NCI-H146 treated with DMSO at 0.1 percent for 48 hours (cell line): Measurements from ENCODE around the gene IMPA2.
"Not testable (repeated sequence)": the region's sequence is repeated elsewhere in the genome, so short reads cannot be mapped to it uniquely, and the experiment has no call there.

Experiments used
- DNase-seq: peaks from one replicate; lab custom pipeline; 2025; ENCODE audit not compliant: unreplicated experiment; lab: John Stamatoyannopoulos, UW

Gene IMPA2

GRCh38 chr18:11962597-11962996 is 18.7 kb upstream of the IMPA2 start:
- DNase-seq, result no peak

DNA sequence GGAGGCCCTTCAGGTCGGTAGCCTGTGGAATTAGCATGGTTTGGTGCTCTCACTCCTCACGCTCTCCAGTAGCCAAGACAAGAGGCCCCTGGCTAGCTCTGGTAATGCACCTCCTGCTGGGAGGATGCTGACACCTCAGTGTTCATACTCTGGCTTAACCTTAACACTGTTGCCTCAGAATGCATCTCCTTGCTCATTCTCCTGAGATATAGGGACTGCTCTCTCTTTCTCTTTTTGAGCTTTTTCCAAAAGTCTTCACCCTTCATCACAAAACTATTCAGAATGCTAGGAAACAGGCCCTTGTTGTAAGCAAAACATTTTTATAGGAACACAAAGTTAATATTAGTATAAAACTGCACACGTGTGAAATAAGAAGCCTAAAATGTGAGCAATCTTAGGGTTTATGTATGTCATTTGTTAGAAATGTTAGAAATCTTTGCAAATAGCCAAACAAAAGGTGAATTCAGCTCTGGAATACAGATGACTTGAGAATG is 17.3 kb upstream of the IMPA2 start:
- no peak for DNase-seq

GRCh38 chr18:11969904-11970835 is 11.1 kb upstream of the IMPA2 start:
- DNase-seq, result no peak

DNA sequence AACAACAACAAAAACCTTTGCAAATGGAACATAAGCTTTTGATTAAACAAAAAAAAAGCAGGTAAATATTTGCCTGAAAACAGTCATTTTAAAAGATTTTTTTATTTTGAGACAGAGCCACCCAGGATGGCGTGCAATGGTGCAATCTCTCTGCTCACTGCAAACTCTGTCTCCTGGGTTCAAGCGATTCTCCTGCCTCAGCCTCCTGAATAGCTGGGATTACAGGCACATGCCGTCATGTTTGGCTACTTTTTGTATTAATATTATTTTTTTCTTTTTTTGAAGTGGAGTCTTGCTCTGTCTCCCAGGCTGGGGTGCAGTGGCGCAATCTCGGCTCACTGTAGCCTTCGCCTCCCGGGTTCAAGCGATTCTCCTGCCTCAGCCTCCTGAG is 10.5 kb upstream of the IMPA2 start:
- not testable (repeated sequence) for DNase-seq

DNA sequence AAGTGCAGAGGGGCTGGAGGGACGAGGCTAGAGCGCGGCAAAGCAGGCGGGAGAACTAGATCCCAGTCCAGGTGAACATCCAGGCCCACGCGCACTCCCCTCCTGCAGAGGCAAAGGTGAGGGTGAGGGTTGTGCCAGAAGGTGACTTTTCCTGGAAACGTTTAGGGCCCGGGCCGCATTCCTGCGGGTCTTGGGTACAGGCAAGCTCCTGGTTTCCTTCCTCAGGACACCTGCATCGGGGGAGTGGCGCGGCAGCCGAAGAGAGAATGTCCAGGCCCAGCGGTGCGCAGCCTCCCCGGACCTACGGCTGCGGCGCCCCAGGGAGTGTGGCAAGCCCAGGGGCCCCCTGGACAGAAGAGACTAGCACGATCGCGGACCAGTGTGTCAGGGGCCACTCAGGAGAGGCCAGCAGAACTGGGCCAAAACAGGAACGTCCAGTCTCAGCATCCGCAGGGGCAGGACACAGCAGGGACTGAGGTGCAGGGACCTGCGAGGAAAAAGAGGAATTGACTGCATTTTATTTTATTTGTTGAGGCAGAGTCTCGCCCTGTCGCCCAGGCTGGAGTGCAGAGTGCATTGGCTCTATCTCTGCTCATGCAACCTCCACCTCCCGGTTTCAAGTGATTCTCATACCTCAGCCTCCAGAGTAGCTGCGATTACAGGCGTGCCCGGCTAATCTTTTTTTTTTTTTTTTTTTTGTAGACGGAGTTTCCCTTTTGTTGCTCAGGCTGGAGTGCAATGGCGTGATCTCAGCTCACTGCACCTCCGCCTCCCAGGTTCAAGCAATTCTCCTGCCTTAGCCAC is 8.7 kb upstream of the IMPA2 start:
- peak; percentile 29 for DNase-seq

GRCh38 chr18:11974741-11975325 is 6.5 kb upstream of the IMPA2 start:
- DNase-seq, result no peak

- no peak for DNase-seq
These were observed 5.6 kb upstream of the IMPA2 start for GRCh38 chr18:11975723-11976122.

DNA sequence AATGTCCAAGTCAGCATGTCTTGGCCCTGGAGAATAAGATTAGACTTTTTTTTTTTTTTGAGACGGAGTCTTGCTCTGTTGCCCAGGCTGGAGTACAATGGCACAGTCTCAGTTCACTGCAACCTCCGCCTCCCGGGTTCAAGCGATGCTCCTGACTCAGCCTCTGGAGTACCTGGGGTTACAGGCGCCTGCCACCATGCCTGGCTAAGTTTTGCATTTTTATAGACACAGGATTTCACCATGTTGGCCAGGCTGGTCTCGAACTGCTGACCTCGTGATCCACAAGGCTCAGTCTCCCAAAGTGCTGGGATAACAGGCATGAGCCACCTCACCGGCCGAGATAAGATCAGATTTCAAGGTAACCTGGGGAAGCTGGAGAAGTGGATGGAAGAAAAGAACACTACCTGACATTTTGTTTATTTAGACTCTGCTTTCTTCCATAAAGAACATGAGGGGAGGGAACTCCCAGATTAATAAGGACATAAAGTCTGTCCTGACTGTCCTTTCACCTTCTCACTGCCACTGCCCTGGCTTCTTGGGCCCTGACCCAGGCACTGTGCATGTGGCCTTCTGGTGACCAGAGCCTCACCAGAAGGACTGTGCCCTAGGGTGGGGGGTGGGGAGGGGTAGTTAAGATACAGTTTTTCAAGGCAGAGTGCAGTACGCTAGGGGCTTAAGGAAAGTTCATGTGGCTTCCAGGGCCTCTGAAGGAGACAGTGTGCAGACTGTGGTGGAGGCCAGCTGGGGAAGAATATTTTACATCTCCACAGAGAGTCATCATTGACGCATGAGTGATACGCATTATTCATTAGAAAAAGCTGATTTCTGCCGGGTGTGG is 4.8 kb upstream of the IMPA2 start:
- DNase-seq, result no peak

- no peak for DNase-seq
These were observed 4.2 kb upstream of the IMPA2 start for GRCh38 chr18:11977153-11977466.

GRCh38 chr18:11978956-11979355 is 2.4 kb upstream of the IMPA2 start:
- no peak for DNase-seq

- no peak for DNase-seq
These were observed 1.2 kb upstream of the IMPA2 start for GRCh38 chr18:11980163-11980493.

- peak; percentile 99 for DNase-seq
These were observed 664 bp upstream of the IMPA2 start for GRCh38 chr18:11980494-11981191.

DNA sequence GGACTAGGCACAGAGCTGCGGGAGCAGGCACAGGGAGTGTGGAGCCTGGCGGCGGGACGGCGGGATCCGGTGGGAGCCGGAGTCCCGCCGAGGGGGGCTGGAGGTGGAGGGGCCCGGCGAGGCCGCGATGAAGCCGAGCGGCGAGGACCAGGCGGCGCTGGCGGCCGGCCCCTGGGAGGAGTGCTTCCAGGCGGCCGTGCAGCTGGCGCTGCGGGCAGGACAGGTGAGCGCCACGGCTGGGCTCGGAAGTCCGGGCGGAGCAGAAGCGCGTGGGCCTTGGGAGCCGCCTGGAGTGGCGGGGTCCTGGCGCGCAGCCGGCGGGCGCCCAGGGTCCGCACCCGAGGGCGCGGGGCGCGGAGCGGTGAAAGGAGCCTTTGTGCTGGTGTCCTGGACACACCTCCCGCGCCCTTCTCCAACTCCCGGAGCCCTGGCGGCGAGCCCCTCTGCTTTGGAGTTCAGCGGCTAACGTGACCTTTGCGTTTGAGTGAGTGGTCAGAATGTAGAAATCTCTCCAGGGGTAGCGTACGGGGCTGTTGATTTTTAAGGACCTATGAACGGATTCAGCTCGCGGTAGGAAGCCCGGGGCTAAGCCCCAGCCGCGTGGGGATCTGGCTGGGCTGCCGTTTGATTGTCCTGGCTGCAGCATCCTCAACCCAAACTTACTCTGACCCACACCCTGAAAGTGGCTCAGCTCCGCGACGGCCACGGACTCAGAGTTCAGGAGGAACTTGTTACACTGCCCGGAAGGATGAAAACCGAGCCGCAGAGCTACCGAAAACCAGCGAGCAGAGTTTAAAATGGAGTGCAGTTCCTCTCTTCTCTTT is 448 bp downstream of the IMPA2 start:
- peak; percentile 68 for DNase-seq

DNA sequence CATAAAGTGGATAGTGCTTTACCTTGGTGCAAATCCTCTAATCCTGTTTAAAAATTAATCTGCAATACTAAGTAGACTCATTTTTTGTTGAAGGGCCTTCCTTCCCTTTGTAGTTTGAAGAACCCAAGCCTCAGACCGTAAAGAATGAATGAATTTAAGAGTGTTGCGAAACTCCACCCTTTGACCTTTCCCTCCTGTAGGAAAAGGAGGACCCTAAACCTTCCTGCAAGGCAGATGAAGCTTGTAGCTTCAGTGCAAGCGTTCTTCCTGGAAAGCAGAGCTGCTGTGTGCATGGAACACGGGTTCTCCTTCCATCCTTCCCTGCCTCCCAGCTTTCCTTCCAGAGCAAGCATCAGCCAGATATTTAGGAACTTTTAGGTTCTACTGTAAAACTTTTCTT is 1.7 kb downstream of the IMPA2 start:
- no peak for DNase-seq

- peak; percentile 70 for DNase-seq
These were observed 2.3 kb downstream of the IMPA2 start for GRCh38 chr18:11983592-11983991.

DNA sequence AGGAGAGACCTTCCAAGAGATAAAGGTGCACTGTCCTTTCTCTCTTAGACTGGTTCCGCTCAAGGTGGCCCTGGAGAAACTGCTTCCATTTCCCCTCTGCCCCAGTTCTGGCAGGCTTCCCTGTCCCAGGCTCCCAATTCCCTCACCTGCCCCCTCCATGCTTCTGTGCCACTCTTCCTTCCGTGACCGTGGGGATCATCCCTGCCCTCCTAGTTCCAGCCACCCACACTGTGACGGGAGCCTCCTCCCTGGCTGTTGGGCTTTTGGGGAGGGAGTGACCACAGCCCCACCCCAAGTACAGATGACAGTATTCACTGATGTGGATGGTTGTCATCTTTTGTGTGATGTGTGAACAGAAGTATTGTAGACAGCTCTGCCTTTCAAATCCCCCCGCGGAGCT is 2.8 kb downstream of the IMPA2 start:
- no peak for DNase-seq

DNA sequence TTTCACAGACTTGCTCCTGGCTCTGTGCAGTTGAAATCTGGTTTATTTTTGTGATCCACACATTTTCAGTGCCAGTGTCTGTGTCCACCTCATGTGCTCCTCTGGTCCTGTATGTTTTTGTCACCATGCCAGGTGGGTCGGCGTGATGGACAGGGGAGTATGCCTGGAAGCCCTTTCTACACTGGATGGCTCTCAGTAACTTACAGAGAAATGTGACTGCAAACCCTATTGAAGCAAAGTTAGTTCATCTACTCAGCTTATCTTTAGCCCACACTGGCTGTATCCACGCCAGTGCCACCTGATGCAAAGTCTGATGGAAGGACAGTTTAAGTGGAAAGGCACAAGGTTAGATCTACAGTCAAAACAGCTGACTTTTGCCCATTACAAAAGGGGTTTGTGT is 4.3 kb downstream of the IMPA2 start:
- DNase-seq, result no peak

DNA sequence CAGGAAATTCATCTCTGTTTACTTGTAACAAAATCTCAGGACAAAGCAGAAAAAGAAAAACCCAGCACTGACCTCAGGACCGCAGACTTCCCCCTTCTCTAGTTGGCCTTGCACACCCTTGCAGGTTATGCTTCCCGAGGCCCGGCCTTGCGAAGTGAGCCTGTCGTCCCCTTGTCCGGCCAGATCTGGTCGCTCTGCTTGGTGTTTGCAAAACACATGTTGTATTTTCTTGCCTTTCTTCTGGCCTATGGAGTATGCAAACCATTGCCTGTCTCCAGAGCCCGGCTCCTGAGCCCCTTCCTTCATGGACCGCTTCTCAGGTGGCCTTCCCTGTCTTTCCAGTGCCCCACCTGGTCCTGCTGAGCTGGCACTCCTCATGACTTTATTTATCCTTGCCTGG is 4.8 kb downstream of the IMPA2 start:
- no peak for DNase-seq

- no peak for DNase-seq
These were observed 6.2 kb downstream of the IMPA2 start for GRCh38 chr18:11987527-11987926.

DNA sequence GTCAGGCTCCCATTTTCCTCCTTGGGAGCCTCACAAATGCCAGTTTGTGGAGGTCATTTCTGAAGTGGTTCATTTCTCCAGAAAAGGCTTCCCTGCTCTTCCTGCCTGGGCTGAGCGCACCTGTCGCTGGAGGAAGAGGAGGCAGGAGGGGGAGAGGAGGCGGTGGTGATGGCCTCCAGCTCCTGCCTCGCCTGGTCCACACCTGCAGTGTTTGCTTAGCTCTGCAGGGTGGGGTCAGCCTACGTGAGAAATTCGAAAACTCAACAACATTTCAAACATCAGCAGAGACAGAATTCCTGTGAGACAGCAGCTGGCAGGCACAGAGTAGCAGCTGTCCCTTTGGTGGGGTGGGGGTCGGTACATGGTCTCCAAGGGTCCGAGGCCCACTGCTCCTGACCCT is 7.9 kb downstream of the IMPA2 start:
- DNase-seq, result peak; percentile 34
